ENCODE data around the gene MX1.

The MX1 gene

GRCh38 chr21:41494242-41494641 is 68.2 kb downstream of the MX1 start:
- DNase-seq: no peak

DNA sequence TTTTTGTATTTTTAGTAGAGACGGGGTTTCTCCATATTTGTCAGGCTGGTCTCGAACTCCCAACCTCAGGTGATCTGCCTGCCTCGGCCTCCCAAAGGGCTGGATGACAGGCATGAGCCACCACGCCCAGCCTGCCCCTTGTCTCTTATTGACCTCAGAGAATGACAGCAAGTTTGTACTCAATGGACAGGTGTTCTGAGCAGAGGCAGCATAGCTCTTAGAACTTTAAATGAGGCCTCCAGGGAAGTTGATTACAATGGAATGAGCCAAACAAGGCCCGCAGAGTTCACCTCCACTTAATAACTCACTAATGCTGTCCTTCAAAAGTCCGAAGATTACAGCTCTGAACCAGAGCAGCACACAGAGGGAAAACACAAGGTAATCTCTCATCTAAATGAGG is 71.0 kb downstream of the MX1 start:
- no peak for DNase-seq

GRCh38 chr21:41497788-41498187 is 71.7 kb downstream of the MX1 start:
- no peak for DNase-seq

GRCh38 chr21:41499920-41500319 is 73.9 kb downstream of the MX1 start:
- no peak for DNase-seq

GRCh38 chr21:41500363-41500762 is 74.3 kb downstream of the MX1 start:
- no peak for DNase-seq

- DNase-seq: no peak
Observed at GRCh38 chr21:41500931-41501381, 74.9 kb downstream of the MX1 start.

DNA sequence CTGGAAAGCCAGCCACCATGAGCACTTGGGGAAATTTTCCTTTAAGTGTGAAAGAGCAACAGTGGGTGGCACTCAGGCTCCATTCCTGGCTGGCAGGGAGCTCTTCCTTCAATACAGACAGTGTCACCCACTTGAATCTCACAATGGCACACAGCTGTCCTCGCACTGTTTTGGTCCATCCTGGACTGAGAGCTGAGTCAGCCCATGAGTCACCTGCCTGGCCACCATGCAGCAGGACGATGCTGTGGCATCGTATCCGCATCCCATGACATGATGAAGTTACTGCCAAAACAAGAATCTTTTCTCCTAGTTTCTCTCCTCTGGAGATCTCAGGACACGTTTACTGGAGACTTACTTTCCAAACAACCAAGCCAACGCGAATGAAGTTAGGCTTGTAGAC is 75.9 kb downstream of the MX1 start:
- no peak for DNase-seq

DNA sequence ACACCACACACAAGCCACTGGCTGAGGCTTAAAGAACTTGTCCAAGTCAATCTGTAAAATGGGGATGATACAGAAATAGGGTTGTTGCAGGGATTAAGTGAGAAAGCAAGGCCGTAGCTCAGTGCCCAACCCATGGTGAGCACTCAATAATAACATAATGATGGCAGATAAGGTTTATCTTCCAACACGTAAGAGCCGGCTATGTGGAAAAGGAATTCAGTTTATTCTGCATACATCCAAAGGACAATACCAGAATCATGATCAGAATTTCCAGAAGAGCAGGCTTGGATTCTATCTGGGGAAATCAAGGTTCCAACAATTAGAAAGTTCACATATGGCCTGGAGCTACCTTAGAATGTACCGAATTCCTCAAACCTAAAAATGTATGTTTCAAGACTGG is 77.3 kb downstream of the MX1 start:
- DNase-seq: no peak

- DNase-seq: no peak
Observed at GRCh38 chr21:41504030-41504429, 78.0 kb downstream of the MX1 start.

GRCh38 chr21:41506005-41506594 is 80.1 kb downstream of the MX1 start:
- no peak for DNase-seq

GRCh38 chr21:41506611-41507520 is 80.8 kb downstream of the MX1 start:
- DNase-seq: no peak

- no peak for DNase-seq
Observed at GRCh38 chr21:41507521-41508414, 81.7 kb downstream of the MX1 start, which contains the start of gene TMPRSS2. TMPRSS2 (minus strand) TSS chr21:41508158; CDS start chr21:41498133, 10,025 bp downstream.

DNA sequence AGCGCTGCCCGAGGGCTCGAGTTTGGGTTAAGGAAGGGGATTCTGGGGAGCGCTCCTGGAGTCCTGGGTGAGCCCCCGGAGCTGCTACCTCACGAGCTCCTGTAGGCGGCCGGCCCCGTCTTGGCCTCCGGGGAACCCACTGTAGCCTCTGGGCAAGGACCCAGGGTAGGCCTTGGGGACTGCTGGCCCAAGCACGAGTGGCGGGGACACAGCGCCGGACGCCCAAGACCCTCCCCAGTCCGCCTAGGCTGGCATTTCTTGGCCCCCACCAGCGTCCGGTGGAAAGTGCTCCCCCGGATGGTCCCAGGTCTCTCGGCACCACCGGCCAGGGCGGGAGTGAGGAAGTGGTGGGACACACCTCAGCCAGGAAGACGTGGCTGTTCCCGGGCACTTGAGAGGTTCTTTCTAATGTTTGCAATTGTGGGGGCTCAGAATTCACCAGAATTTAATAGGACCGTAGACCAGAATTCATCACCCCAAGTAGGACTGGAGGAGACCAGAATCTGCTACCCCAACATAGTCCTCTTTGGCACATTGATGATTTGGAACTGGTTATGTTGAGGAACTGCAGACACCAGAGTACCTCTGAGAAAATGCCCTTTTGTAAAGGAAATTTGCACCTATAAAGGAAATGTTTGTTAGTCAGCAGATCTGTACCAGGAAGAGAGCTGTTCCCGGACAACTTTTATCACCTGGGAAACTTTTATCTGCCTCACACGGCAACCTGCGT is 82.5 kb downstream of the MX1 start:
- no peak for DNase-seq

Data from CD4-positive, alpha-beta T cell treated with Interferon gamma for 1 hour (primary cell).